BJ (cell line): Measurements from ENCODE around the gene SLC6A3. TPM values are rescaled to one million over a fixed set of nuclear protein-coding genes. Genes with fewer than 3 reads are reported as not detected.

Experiments used
- CTCF ChIA-PET: fragments of 350-600 bp; formaldehyde crosslinking; extraction: SDS; loops from one replicate; lab custom pipeline; 2021; ENCODE audit warnings: antibody characterized with exemption, inconsistent platforms; lab: Yijun Ruan, JAX
- POLR2A ChIA-PET: fragments of 300-600 bp; sonication (Branson Sonifier 250); formaldehyde crosslinking; extraction: SDS; loops from one replicate; lab custom pipeline; 2021; ENCODE audit warnings: antibody characterized with exemption; lab: Charles Lee
- DNase-seq: peaks from one replicate; pipeline ENCODE4 v3.0.0-alpha.2; 2011; ENCODE audit warnings: low read depth
- H3K27me3 ChIP-seq: 2 replicates; pipeline ENCODE4 v1.6.0; 2011; ENCODE audit warnings: low read length; ENCODE audit not compliant: control insufficient read depth, insufficient read depth
- H3K36me3 ChIP-seq: 2 replicates; pipeline ENCODE4 v1.5.1; 2011; ENCODE audit warnings: low read length; ENCODE audit not compliant: control insufficient read depth, insufficient read depth
- H3K4me3 ChIP-seq: 2 replicates; pipeline ENCODE4 v1.5.1; 2011; ENCODE audit warnings: low read depth, mild to moderate bottlenecking, control low read depth, low read length
- polyA plus RNA-seq: library from polyadenylated mRNA; depleted of rRNA; stranded (reverse); fragments of >200 nt; gene quantifications from 2 replicates; pipeline ENCODE4 v1.2.3, GENCODE V29; 2011
- TF ChIP-seq, protein P1 (sequence below): IDR thresholded peaks from 2 replicates; pipeline ENCODE4 v1.5.1; 2011; ENCODE audit warnings: low read depth, mild to moderate bottlenecking, control low read depth, inconsistent platforms, low read length, moderate library complexity; ENCODE audit not compliant: insufficient read depth

SLC6A3 gene
- polyA plus RNA-seq, 1 experiment, result not detected

GRCh38 chr5:1464511-1464910 lies 19.3 kb upstream of the SLC6A3 start:
- TF ChIP-seq, protein P1, sequence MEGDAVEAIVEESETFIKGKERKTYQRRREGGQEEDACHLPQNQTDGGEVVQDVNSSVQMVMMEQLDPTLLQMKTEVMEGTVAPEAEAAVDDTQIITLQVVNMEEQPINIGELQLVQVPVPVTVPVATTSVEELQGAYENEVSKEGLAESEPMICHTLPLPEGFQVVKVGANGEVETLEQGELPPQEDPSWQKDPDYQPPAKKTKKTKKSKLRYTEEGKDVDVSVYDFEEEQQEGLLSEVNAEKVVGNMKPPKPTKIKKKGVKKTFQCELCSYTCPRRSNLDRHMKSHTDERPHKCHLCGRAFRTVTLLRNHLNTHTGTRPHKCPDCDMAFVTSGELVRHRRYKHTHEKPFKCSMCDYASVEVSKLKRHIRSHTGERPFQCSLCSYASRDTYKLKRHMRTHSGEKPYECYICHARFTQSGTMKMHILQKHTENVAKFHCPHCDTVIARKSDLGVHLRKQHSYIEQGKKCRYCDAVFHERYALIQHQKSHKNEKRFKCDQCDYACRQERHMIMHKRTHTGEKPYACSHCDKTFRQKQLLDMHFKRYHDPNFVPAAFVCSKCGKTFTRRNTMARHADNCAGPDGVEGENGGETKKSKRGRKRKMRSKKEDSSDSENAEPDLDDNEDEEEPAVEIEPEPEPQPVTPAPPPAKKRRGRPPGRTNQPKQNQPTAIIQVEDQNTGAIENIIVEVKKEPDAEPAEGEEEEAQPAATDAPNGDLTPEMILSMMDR, result no peak
- ChIA-PET CTCF (no interaction called here), POLR2A (no interaction called here)
- Histone ChIP-seq H3K36me3 (peaks cover 27% of the 10 kb centered on the region), H3K27me3 (no peaks in the 10 kb centered on the region), H3K4me3 (no peak overlapping the region)
- no peak for DNase-seq

- POLR2A ChIA-PET, result no interaction called here
- Histone ChIP-seq H3K4me3 (no peak overlapping the region), H3K36me3 (peaks cover 27% of the 10 kb centered on the region), H3K27me3 (no peaks in the 10 kb centered on the region)
- DNase-seq, result no peak
- CTCF ChIA-PET, result no interaction called here
- TF ChIP-seq, protein P1, result no peak
Observed at GRCh38 chr5:1464096-1464446, 18.8 kb upstream of the SLC6A3 start.

DNA sequence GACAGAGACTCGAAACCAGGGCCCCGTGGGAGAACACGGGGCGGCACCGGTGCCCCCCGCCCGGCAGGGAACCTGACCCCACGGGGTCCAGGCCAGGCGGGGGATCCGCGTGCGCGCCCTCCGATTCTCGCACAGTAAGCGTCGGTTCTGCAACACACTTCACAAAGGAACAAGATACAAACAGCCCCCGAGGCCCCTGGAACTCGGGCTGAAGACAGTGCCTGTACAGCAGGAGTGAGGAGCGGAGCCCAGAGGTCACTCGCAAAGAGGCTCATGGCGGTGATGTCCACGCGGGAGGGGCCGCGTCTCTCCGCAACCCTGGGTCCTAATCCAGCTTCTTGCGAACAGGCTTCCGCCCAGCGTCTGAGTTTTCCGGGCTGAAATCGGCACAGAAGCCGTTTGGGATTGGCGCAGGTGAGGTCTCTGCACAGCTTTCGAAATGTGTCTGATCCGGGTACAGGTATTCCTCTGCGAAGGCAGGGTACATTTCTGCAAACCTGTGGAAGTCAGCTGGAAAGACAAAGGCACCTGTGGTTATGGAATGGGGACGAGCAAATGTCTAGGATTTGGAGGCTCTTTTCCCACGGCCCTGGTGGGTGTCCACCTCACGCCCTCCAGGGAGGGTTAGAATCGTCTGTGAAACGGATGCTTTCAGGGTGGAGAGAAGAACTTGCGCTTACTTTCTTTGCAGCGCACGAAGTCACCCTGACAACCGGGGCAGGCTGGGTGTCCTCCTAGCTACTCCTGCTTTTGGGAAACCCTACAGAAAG lies 18.3 kb upstream of the SLC6A3 start:
- H3K36me3 ChIP-seq, result peaks cover 27% of the 10 kb centered on the region
- no peaks in the 10 kb centered on the region for H3K27me3 ChIP-seq
- no peak for DNase-seq
- TF ChIP-seq, protein P1, result no peak
- no peak overlapping the region for H3K4me3 ChIP-seq
- ChIA-PET CTCF (interaction anchor here (0.6 kb wide), 1 partner anchor 13 kb away, joined by 5 read pairs; no protein-coding TSS in a partner anchor), POLR2A (no interaction called here)

DNA sequence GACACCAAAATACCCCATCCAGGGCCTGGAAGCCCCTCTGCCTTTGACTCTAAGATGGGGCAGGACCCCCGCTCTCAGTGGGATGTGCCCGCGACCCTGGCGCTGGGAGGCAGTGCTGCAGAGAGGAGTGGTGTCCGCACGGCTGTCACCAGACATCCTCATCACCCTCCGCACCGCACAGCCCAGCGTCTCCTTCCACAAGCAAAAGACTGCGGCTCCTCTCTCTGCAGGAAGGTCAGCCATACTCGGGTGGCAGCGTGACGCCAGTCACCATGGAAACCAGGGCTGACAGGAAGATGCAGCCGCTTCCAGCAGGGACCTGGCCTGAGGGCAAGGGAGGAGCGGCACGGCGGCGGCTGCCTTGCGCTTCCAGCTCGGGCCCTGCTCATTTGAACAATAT lies 17.1 kb upstream of the SLC6A3 start:
- POLR2A ChIA-PET, result no interaction called here
- TF ChIP-seq, protein P1, result no peak
- CTCF ChIA-PET, result no interaction called here
- no peak for DNase-seq
- Histone ChIP-seq H3K27me3 (no peaks in the 10 kb centered on the region), H3K36me3 (peaks cover 21% of the 10 kb centered on the region), H3K4me3 (no peak overlapping the region)

GRCh38 chr5:1461396-1461795 lies 16.2 kb upstream of the SLC6A3 start:
- POLR2A ChIA-PET, result no interaction called here
- Histone ChIP-seq H3K27me3 (no peaks in the 10 kb centered on the region), H3K4me3 (no peak overlapping the region), H3K36me3 (peaks cover 19% of the 10 kb centered on the region)
- TF ChIP-seq, protein P1, result no peak
- no peak for DNase-seq
- CTCF ChIA-PET, result no interaction called here
